Mesothelial cell of epicardium (in vitro differentiated cells): Measurements from ENCODE around the gene CUEDC2. TPM values are rescaled to one million over a fixed set of nuclear protein-coding genes. Genes with fewer than 3 reads are reported as not detected.

ENCODE experiments used
- DNase-seq, 2 experiments: peaks; one replicate each; pipeline ENCODE4 v3.0.0; 2021; ENCODE audit warnings: low spot score in 2 of 2; ENCODE audit not compliant: unreplicated experiment in 2 of 2
- H3K27ac Mint-ChIP-seq: 2 replicates; pipeline ENCODE4 v1.8.0; 2021; ENCODE audit warnings: mixed read lengths
- H3K27me3 Mint-ChIP-seq: 2 replicates; pipeline ENCODE4 v1.8.0; 2021; ENCODE audit warnings: low read depth, mixed read lengths
- H3K36me3 Mint-ChIP-seq: 2 replicates; pipeline ENCODE4 v1.8.0; 2021; ENCODE audit warnings: mixed read lengths
- H3K4me1 Mint-ChIP-seq: 2 replicates; pipeline ENCODE4 v1.8.0; 2021; ENCODE audit warnings: mixed read lengths
- H3K4me3 Mint-ChIP-seq: 2 replicates; pipeline ENCODE4 v1.8.0; 2021; ENCODE audit warnings: mild to moderate bottlenecking, moderate library complexity, mixed read lengths
- H3K9me3 Mint-ChIP-seq: 2 replicates; pipeline ENCODE4 v1.8.0; 2021; ENCODE audit warnings: mixed read lengths
- CTCF ChIP-seq: fragments of 200-600 bp; sonication (generic); IDR thresholded peaks from one replicate; pipeline ENCODE4 v1.5.0; 2021; ENCODE audit warnings: antibody characterized with exemption; ENCODE audit not compliant: unreplicated experiment
- total RNA-seq: library from RNA; stranded (reverse); gene quantifications from 3 replicates; pipeline ENCODE4 v1.2.1, GENCODE V29; 2021

Gene CUEDC2
- total RNA-seq, 1 donor from 2014 or later = 75.6 TPM

- DNase-seq = no peak
- H3K4me3 Mint-ChIP-seq = no peak overlapping the region
- H3K4me1 Mint-ChIP-seq = peaks cover 17% of the 10 kb centered on the region
- H3K27ac Mint-ChIP-seq = no peak overlapping the region
- TF ChIP-seq CTCF = no peak
- H3K27me3 Mint-ChIP-seq = no peaks in the 10 kb centered on the region
- peaks cover 7% of the 10 kb centered on the region for H3K36me3 Mint-ChIP-seq
- H3K9me3 Mint-ChIP-seq = no peaks in the 10 kb centered on the region
These were observed 20.4 kb upstream of the CUEDC2 start for GRCh38 chr10:102452672-102453340.

- peaks cover 17% of the 10 kb centered on the region for H3K4me1 Mint-ChIP-seq
- TF ChIP-seq CTCF = no peak
- H3K4me3 Mint-ChIP-seq = peak within 1 kb of the TSS; percentile 76
- DNase-seq = no peak
- peak within 1 kb of the TSS; percentile 59 for H3K27ac Mint-ChIP-seq
- H3K27me3 Mint-ChIP-seq = no peaks in the 10 kb centered on the region
- H3K36me3 Mint-ChIP-seq = peaks cover 7% of the 10 kb centered on the region
- no peaks in the 10 kb centered on the region for H3K9me3 Mint-ChIP-seq
These were observed 19.0 kb upstream of the CUEDC2 start, which contains the start of gene C10orf95 for GRCh38 chr10:102451105-102451969. C10orf95 (minus strand) TSS chr10:102451543; CDS start chr10:102451093, 450 bp downstream.

- TF ChIP-seq CTCF = no peak
- Mint-ChIP-seq H3K4me1 (peaks cover 17% of the 10 kb centered on the region), H3K27ac (peak overlapping the region; percentile 97), H3K9me3 (no peaks in the 10 kb centered on the region), H3K4me3 (peak overlapping the region; percentile 92), H3K36me3 (peaks cover 4% of the 10 kb centered on the region), H3K27me3 (no peaks in the 10 kb centered on the region)
- peak; percentile 69 to 80 for DNase-seq
These were observed 18.2 kb upstream of the CUEDC2 start for GRCh38 chr10:102450374-102451104.

GRCh38 chr10:102450124-102450373 is 17.7 kb upstream of the CUEDC2 start:
- no peak for TF ChIP-seq CTCF
- H3K27me3 Mint-ChIP-seq = no peaks in the 10 kb centered on the region
- peaks cover 17% of the 10 kb centered on the region for H3K4me1 Mint-ChIP-seq
- no peak for DNase-seq
- H3K27ac Mint-ChIP-seq = peak overlapping the region; percentile 97
- H3K4me3 Mint-ChIP-seq = peak overlapping the region; percentile 92
- no peaks in the 10 kb centered on the region for H3K9me3 Mint-ChIP-seq
- peaks cover 4% of the 10 kb centered on the region for H3K36me3 Mint-ChIP-seq

- peaks cover 17% of the 10 kb centered on the region for H3K4me1 Mint-ChIP-seq
- TF ChIP-seq CTCF = no peak
- H3K27ac Mint-ChIP-seq = peak overlapping the region; percentile 97
- H3K36me3 Mint-ChIP-seq = peaks cover 4% of the 10 kb centered on the region
- H3K9me3 Mint-ChIP-seq = no peaks in the 10 kb centered on the region
- H3K27me3 Mint-ChIP-seq = no peaks in the 10 kb centered on the region
- DNase-seq = peak; percentile 63 to 71
- H3K4me3 Mint-ChIP-seq = peak overlapping the region; percentile 92
These were observed 17.1 kb upstream of the CUEDC2 start for GRCh38 chr10:102449321-102450123.
